Middle frontal gyrus (tissue), 1 donor: ENCODE data around the gene PHF20.
A peak's percentile ranks its signal among the peaks of the same experiment; 100 is the strongest.
"Not testable (repeated sequence)": the region's sequence is repeated elsewhere in the genome, so short reads cannot be mapped to it uniquely, and the experiment has no call there.

Source experiments
- DNase-seq: peaks from one replicate; pipeline ENCODE4 v3.0.0-alpha.2; 2015; ENCODE audit warnings: low spot score; ENCODE audit errors: extremely low spot score

The PHF20 gene

DNA sequence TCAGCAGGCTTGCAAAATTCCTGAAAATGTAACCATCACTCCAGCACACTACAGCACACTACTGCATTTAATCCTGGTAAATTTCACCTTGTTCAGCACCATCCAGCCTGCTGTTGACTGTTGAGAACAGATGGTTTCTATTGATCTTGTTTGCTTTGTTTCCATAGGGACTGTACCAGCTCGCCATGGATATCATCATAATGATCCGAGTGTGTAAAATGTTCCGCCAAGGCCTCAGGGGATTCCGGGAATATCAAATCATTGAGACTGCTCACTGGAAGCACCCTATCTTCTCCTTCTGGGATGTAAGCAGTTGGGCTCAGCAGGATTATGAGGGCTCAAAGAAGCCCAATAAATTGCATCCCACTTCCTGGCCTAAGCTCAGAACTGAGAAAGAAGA is 200.6 kb downstream of the PHF20 start:
- DNase-seq, result no peak

DNA sequence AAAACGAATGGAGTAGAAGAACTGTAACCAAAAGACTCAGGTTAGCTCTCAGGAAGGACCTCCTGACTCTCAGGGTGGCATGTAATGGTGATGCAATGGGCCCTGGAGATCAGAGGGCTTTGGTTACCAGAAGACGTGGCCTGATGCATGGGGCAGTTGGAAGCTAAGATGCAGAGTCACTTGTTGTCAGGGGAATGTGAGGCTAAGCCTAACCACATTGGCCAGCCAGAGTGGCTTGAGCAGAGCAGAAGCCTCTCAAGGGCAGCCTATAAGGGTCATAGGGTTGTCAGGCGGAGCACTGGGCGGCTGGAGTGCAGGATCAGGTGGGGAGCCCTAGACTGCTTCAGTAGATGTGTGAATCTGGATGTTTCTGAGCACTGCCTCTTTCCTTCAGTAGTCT is 202.4 kb downstream of the PHF20 start:
- DNase-seq, result no peak

DNA sequence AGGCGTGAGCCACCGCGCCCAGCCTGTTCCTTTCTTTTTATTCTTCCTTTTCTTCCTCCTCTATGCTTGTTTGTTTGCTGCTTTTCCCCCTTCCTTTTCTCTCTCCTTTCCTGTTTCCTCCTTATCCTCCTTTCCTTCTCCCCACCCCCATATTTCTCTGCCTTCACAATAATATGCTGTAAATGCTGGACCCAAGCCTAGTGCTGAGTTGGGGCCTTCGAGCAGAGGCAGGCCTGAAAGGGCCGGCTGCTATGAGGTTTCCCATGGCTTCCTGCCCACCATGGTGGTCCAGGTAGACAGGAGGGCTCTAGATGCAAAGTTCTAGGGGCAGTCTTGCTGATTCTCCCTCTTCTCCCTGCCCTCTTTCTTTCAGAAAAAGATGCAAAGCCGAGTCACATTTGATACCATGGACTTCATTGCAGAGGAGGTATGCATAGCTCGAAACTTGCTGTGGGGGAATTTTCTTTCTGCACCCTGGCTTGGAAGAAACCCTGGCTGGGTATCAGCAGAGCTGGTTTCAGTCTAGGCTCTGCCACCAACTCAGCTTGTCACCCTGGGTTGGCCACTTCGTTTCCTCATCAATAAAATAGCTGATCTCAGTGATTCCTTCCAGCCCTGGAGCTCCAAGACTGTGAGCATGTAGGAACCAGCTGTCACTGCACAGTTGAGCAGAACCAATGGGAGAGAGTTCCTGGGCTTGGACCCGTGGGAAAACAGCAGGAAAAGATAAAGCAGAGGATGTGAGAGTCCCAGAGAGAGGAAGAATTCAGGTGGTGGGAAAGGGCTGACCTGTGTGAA is 204.0 kb downstream of the PHF20 start:
- DNase-seq, result no peak

DNA sequence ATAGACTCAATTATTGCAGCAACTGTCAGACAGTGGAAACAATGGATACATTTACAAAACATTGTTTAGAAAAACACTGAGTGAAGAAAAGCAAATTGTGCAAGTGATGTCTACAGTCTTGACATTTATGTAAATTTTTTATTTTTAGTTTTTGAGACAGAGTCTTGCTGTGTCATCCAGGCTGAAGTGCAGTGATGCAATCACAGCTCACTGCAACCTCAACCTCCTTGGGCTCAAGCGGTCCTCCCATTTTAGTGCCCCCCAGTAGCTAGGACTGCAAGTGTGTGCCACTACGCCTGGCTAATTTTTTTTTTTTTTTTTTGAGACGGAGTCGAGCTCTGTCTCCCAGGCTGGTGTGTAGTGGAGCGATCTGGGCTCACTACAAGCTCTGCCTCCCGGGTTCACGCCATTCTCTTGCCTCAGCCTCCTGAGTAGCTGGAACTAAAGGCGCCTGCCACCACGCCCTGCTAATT is 206.3 kb downstream of the PHF20 start:
- no peak for DNase-seq

DNA sequence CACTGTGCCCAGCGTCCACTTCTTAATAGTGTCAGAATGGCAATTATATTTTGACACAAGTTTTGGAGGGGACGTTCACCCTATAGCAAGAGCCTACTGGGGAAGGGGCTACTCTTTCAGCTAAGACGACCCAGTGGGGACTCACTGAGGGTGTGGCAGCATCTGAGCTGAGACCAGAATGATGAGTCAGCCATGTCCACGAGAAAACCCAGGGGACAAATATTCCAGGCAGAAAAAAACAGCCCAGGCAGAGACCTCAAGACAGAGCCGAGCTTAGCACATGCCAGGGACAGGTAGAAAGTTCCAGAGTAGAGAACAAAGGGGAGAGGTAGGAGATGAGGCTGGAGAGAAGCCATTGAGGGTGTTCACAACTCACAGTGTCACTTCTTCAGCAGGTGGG is 207.7 kb downstream of the PHF20 start:
- no peak for DNase-seq

DNA sequence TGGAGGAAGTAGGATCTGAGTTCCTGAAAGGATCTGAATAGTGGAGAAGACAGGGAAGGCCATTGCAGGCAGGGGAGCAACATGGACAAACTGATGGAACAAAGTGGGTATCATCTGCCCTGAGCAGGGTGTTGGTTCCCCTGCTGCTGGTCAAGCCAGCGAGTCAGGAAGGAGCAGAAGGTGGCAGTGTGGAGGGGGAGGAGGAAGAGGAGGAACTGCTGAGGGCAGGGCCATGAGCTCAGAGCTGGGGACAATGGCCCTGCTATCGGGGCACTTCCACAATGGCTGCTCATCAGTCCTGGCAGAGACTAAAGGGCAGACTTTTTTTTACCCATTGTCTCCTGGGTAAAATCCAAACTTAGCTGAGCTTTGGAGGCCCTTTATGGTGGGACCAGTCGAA is 210.2 kb downstream of the PHF20 start:
- DNase-seq, result no peak

DNA sequence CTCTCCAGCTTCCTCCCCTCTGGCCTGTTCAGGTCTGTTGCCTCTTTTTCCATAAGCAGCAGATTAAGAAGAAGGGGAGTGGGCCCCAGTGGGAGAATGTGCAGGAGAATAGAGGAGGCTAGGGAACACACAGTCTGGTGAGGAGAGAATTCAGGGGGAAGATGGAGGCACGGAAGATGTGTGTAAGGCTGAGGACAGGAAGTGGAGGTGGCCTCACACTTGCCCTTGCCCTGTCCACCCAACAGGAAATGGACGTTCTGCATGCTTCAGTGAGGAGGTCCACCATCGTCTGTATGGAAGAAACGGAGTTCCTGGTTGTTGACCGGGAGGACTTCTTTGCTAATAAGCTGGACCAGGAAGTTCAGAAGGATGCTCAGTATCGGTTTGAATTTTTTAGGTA is 212.6 kb downstream of the PHF20 start:
- DNase-seq, result no peak

DNA sequence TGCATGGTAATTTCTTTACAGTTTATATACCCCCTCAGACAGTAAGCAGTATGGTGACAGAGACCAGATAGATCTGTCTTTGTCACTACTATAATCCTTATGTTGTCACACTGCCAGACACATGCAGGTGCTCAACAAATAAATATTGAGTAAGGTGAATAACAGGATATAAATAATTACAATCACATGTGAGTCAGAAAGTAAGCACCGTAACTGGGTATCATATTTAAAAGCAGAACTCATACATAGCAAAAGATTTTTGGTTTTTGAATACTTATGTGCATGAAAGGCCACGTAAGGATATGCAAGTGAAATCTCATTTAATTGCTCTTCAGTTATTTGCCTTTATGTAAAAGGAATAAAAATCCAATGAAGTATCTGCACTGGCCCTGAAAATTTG is 214.0 kb downstream of the PHF20 start:
- DNase-seq, result no peak

DNA sequence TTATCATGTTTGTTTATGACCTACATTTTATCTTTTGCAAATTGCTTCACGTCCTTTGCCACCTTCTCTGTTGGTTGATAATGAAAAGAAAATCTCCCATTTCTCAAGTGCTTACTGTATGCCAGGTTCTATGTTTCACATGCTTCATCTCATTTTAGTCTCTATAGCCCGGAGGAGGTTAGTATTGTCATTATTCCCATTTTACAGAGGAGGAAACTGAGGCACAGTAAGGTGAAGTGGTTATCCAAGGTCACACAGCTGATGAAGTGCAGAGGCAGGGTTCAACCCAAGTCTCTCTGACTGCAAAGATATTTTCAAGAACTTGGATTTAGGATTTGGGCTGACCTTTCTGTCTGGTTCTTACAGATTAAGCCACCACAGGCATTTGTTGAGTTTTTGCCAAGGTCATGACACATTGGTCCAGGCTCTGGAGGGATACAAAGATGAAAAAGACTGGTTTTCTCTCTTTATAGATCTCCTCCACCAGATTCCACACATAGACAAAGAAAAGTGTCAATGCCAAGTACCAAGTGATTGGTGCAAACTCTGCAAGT is 217.2 kb downstream of the PHF20 start:
- DNase-seq, result no peak

DNA sequence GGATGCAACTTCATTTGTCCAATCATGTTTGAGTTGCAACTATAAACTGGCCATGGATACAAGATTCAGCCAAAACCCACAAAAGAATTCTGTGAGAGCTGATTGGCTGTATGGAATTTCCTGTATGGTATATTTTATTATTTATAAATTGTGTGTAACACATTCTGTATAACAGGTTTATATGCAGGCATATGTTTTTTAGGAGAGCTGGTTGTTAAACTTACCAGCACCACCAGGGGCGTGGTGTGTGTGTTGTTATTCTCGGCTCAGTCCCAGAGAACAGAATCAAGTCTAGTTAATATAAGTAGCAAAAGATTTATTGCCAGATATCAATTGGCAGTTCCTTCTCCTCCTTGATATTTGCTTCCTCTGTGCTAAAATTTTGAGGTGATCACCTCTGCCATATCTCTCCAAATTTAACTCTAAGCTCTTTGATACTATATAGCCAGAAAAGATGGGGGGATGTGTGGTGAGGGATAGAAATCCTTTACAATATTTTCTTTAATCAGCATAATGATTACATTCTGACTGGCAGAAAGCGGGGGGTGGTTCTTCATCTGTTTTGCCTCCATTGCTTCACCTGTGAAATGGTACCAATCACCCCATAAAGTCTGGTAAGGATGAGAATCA is 219.4 kb downstream of the PHF20 start:
- DNase-seq, result no peak

DNA sequence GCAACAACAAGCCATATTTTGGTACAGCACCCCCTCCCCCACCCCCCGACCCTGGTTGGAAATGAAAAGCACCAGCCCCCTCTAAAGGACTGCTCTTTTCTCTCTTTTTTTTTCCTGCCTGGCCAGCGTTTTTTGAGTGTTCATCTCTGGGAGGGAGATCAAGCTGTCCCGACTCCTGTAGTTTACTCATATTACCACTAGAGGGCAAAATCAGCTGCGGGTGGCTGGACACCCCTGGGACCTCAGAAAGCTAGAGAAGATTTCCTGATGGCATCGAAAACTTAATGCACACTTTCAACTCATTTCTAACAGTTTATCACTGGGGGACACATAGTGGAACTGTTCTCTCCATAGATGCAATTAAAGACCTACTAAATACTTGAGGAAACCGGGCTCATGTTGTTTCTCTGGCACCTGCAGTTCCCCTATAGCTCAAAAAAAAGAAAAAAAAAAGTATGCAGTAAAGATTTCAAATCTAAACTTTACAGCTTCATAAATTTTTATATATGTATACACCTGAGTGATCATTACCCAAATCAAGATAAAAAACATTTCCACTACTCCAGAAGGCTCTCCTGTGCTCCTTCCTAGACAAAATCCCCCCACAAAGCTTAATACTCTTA is 221.0 kb downstream of the PHF20 start:
- no peak for DNase-seq

DNA sequence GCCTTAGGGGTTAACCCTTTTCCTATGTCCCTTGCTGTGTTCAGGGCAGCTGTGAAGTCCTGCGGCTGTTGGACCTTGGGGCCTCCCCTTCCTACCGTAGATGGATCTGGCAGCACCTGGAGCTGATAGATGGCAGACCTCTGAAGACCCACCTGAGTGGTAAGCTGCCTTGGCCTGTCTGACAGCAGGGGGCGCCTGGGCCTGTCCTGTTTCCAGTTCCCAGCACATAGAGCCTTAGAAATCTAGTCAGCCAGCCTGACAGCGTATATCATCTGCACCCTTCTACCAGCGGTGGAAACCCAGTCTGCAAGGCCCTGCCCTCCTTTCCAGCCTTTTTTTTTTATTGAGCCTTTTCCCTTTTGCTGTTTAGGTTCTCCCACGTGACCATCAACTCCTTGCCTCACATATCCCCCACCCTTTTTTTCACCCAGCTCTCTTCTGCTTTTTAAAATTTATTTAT is 223.2 kb downstream of the PHF20 start:
- DNase-seq, result peak; percentile 58

DNA sequence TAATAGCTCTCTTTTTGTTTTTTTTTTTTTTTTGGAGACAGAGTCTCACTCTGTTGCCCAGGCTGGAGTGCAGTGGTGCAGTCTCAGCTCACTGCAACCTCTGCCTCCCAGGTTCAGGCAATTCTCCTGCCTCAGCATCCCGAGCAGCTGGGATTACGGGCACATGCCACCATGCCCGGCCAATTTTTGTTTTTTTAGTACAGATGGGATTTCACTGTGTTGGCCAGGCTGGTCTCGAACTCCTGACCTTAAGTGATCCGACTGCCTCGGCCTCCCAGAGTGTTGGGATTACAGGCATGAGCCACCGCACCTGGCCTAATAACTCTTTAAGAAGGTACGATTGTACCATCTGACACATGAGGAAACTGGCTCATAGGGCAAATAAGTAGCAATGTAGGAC is 224.7 kb downstream of the PHF20 start:
- DNase-seq, result not testable (repeated sequence)
